SK-N-SH (cell line): Measurements from ENCODE around the gene TNFRSF14. TPM values are rescaled to one million over a fixed set of nuclear protein-coding genes. Genes with fewer than 3 reads are reported as not detected.

ENCODE experiments used
- CTCF ChIA-PET: fragments of 300-600, 350-600 bp; formaldehyde crosslinking; extraction: SDS; loops from one replicate; lab custom pipeline; 2021; lab: Yijun Ruan, JAX
- POLR2A ChIA-PET: fragments of 350-600 bp; sonication (Branson Sonifier 250); formaldehyde crosslinking; extraction: SDS; loops from one replicate; lab custom pipeline; 2020; ENCODE audit warnings: antibody characterized with exemption, inconsistent platforms; lab: Yijun Ruan, JAX
- DNase-seq: peaks from one replicate; pipeline ENCODE4 v3.0.0; 2012
- H2AFZ ChIP-seq: fragments of 200-600 bp; sonication (generic); 2 replicates; pipeline ENCODE4 v1.8.1; 2016; ENCODE audit warnings: antibody characterized with exemption, mild to moderate bottlenecking, low read depth
- H3F3A ChIP-seq: fragments of 200-600 bp; sonication (generic); replicated peaks from 2 replicates; pipeline ENCODE3; 2016; ENCODE audit warnings: antibody characterized with exemption, mild to moderate bottlenecking; ENCODE audit not compliant: insufficient read depth
- H3K27ac ChIP-seq, 2 experiments: fragments of 200-500 bp in 1 of 2; fragments of 200-600 bp in 1 of 2; sonication (Bioruptor generic) in 1 of 2; sonication (generic), shearing (Covaris generic) in 1 of 2; 2 replicates each; pipeline versions ENCODE4 v1.5.1 to v1.6.1; 2014 to 2016; ENCODE audit warnings: low read depth in 2 of 2, inconsistent platforms in 1 of 2, low read length in 1 of 2, mild to moderate bottlenecking in 1 of 2, mixed read lengths in 1 of 2
- H3K27me3 ChIP-seq: fragments of 200-600 bp; sonication (generic), shearing (Covaris generic); 2 replicates; pipeline ENCODE4 v1.6.1; 2016; ENCODE audit warnings: mixed run types; ENCODE audit not compliant: insufficient read depth
- H3K36me3 ChIP-seq, 2 experiments: fragments of 200-500 bp in 1 of 2; fragments of 200-600 bp in 1 of 2; sonication (Bioruptor generic) in 1 of 2; sonication (generic) in 1 of 2; replicated peaks in 1 of 2; 2 replicates each; pipeline versions ENCODE3 to v1.5.1; 2014 to 2016; ENCODE audit warnings: low read length in 1 of 2, mild to moderate bottlenecking in 1 of 2; ENCODE audit not compliant: insufficient read depth in 2 of 2, control insufficient read depth in 1 of 2
- H3K4me1 ChIP-seq, 2 experiments: fragments of 200-500 bp in 1 of 2; fragments of 200-600 bp in 1 of 2; sonication (Bioruptor generic) in 1 of 2; sonication (generic), shearing (Covaris generic) in 1 of 2; 2 replicates each; pipeline versions ENCODE4 v1.5.1 to v1.6.1; 2014 to 2016; ENCODE audit warnings: low read depth in 1 of 2, low read length in 1 of 2, mixed run types in 1 of 2; ENCODE audit not compliant: insufficient read depth in 2 of 2, control insufficient read depth in 1 of 2
- H3K4me2 ChIP-seq: fragments of 200-600 bp; sonication (generic), shearing (Covaris generic); 2 replicates; pipeline ENCODE4 v1.6.1; 2017; ENCODE audit warnings: mixed run types
- H3K4me3 ChIP-seq, 2 experiments: fragments of 200-500 bp in 1 of 2; fragments of 200-600 bp in 1 of 2; sonication (Bioruptor generic) in 1 of 2; sonication (generic), shearing (Covaris generic) in 1 of 2; 2 replicates each; pipeline versions ENCODE4 v1.5.1 to v1.8.1; 2014 to 2016; ENCODE audit warnings: low read depth in 2 of 2, inconsistent platforms in 1 of 2, low read length in 1 of 2, mild to moderate bottlenecking in 1 of 2, mixed read lengths in 1 of 2, moderate library complexity in 1 of 2
- H3K79me2 ChIP-seq: fragments of 200-600 bp; sonication (generic); 2 replicates; pipeline ENCODE4 v1.8.1; 2017; ENCODE audit warnings: mild to moderate bottlenecking; ENCODE audit not compliant: insufficient read depth
- H3K9ac ChIP-seq: fragments of 200-600 bp; sonication (generic); 2 replicates; pipeline ENCODE4 v1.6.1; 2017; ENCODE audit warnings: mixed run types
- H3K9me2 ChIP-seq: fragments of 200-600 bp; sonication (generic); 2 replicates; pipeline ENCODE4 v1.6.1; 2017; ENCODE audit warnings: mixed run types
- H3K9me3 ChIP-seq: fragments of 200-600 bp; sonication (generic); 2 replicates; pipeline ENCODE4 v1.6.1; 2017; ENCODE audit warnings: mixed run types, mild to moderate bottlenecking, moderate library complexity
- H4K20me1 ChIP-seq: fragments of 200-600 bp; sonication (generic); 2 replicates; pipeline ENCODE4 v1.6.1; 2017; ENCODE audit warnings: mild to moderate bottlenecking, mixed run types; ENCODE audit not compliant: insufficient read depth
- CHD2 ChIP-seq: fragments of 150-350 bp; IDR thresholded peaks from 2 replicates; pipeline ENCODE4 v1.6.1; 2018; ENCODE audit warnings: low read length; ENCODE audit not compliant: partially characterized antibody
- FOSL2 ChIP-seq: IDR thresholded peaks from 2 replicates; pipeline ENCODE4 v1.4.0; 2012; ENCODE audit warnings: low read depth, mild to moderate bottlenecking, moderate library complexity, borderline replicate concordance
- FOXJ3 ChIP-seq: sonication (generic); formaldehyde crosslinking; IDR thresholded peaks from 2 replicates; pipeline ENCODE4 v1.5.1; 2020; ENCODE audit warnings: mild to moderate bottlenecking, missing genetic modification reagents
- IRF3 ChIP-seq: fragments of 150-350 bp; IDR thresholded peaks from 2 replicates; pipeline ENCODE4 v1.6.1; 2016; ENCODE audit warnings: mild to moderate bottlenecking, low read depth, low read length
- POLR2AphosphoS5 ChIP-seq: IDR thresholded peaks from 2 replicates; pipeline ENCODE4 v1.6.1; 2012; ENCODE audit warnings: low read depth, low read length
- REST ChIP-seq: IDR thresholded peaks from 2 replicates; pipeline ENCODE4 v1.6.1; 2012; ENCODE audit warnings: mild to moderate bottlenecking, low read depth, low read length, moderate library complexity
- TAF1 ChIP-seq: IDR thresholded peaks from 2 replicates; pipeline ENCODE4 v1.6.1; 2012; ENCODE audit warnings: low read depth, mild to moderate bottlenecking, low read length, moderate library complexity, borderline replicate concordance
- USF1 ChIP-seq: IDR thresholded peaks from 2 replicates; pipeline ENCODE4 v1.4.0; 2012; ENCODE audit warnings: low read depth, borderline replicate concordance
- WGBS: methylation state at CpG from one replicate; pipeline ENCODE4 v1.1.6; 2017; ENCODE audit warnings: low lambda C conversion rate; 5-methylcytosine and 5-hydroxymethylcytosine counted together
- polyA plus RNA-seq, 3 experiments: library from polyadenylated mRNA; depleted of rRNA; stranded (reverse); fragments of >200 nt; gene quantifications; 2 replicates each; pipeline ENCODE4 v1.2.3, GENCODE V29; 2012

TNFRSF14 gene
- polyA plus RNA-seq, 1 of the 3 experiments (the other 2 are of a cell fraction): 0.28 TPM

- TF ChIP-seq POLR2AphosphoS5 (no peak), TAF1 (no peak), USF1 (no peak), CHD2 (no peak), FOXJ3 (CRISPR knock-in tag) (no peak), IRF3 (no peak), REST (no peak)
Observed at GRCh38 chr1:2509589-2509988, 46.6 kb upstream of the TNFRSF14 start (continued).

DNA sequence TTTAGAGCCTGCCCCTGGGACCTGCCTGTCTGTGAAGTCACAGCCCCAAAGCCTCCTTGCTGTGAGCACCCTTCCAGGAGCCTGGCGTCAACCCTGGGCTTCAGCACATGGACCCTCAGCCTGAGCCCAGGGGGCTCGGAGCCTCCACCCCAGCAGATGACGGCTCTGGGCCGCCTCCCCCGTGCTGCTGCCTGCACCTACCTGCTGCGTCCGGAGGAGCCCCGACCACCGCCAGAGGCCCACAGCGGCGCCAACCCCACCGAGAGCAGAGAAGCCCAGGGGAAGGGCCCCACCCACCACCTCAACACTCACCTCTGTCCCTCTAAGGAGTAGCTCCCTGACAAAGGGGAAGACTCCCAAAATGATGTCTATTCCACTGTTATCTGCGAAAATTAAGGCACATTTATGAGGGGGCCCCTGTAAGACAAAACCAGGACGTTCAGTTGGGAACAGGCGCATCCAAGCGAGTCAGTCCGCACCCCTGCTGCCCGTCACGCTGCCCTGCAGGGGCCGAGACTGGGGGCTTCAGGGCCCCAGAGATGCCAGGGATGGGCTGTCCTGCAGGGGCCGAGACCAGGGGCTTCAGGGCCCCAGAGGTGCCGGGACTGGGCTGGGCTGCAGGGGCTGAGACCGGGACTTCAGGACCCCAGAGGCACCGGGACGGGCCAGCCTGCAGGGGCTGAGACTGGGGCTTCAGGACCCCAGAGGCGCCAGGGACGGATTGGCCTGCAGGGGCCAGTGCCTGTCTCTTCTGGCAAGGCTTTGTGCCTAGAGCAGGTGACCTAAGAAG is 45.6 kb upstream of the TNFRSF14 start:
- 100% methylated on average over 5 of the region's 27 CpGs for WGBS
- Histone ChIP-seq H3F3A (no peaks in the 10 kb centered on the region), H3K9me3 (no peaks in the 10 kb centered on the region), H3K9ac (no peak overlapping the region), H2AFZ (no peak overlapping the region), H3K36me3 (peaks cover 0 to 69% of the 10 kb centered on the region in 2 experiments), H3K4me1 (no peaks in the 10 kb centered on the region; a peak in 1 of 4 replicates), H3K79me2 (no peaks in the 10 kb centered on the region), H3K27me3 (no peaks in the 10 kb centered on the region), H4K20me1 (no peaks in the 10 kb centered on the region), H3K9me2 (no peaks in the 10 kb centered on the region), H3K27ac (no peak overlapping the region), H3K4me3 (no peak overlapping the region), H3K4me2 (no peak overlapping the region)
- POLR2A ChIA-PET: no interaction called here
- CTCF ChIA-PET: interaction anchor here (0.9 to 1.0 kb wide), 2 partner anchors 8 to 50 kb away, joined by 3 to 7 read pairs; no protein-coding TSS in a partner anchor
- DNase-seq: no peak
- no peak for TF ChIP-seq FOSL2
- TF ChIP-seq, all 33 proteins: peak for 0
